Left hindlimb (tissue), 1 donor: ENCODE data around the gene AEN.
"Not testable (repeated sequence)": the region's sequence is repeated elsewhere in the genome, so short reads cannot be mapped to it uniquely, and the experiment has no call there.

Experiments used
- DNase-seq: peaks from one replicate; pipeline ENCODE4 v3.0.0-alpha.2; 2018

The AEN gene

GRCh38 chr15:88615303-88616107, 5.6 kb upstream of the AEN start:
- DNase-seq = no peak

- DNase-seq = no peak
Observed at GRCh38 chr15:88616240-88616639, 4.9 kb upstream of the AEN start.

- DNase-seq = no peak
Observed at GRCh38 chr15:88617031-88617722, 4.0 kb upstream of the AEN start.

GRCh38 chr15:88617790-88618189, 3.4 kb upstream of the AEN start:
- no peak for DNase-seq

- DNase-seq = no peak
Observed at GRCh38 chr15:88618686-88619085, 2.5 kb upstream of the AEN start.

- no peak for DNase-seq
Observed at GRCh38 chr15:88619796-88620195, 1.3 kb upstream of the AEN start.

- DNase-seq = no peak
Observed at GRCh38 chr15:88621789-88622604, 857 bp downstream of the AEN start.

- DNase-seq = no peak
Observed at GRCh38 chr15:88622605-88622975, 1.4 kb downstream of the AEN start.

- no peak for DNase-seq
Observed at GRCh38 chr15:88623061-88623460, 1.9 kb downstream of the AEN start.

- DNase-seq = no peak
Observed at GRCh38 chr15:88623632-88624031, 2.5 kb downstream of the AEN start.

GRCh38 chr15:88624156-88624970, 3.2 kb downstream of the AEN start:
- DNase-seq = no peak

GRCh38 chr15:88624971-88625490, 3.9 kb downstream of the AEN start:
- DNase-seq = no peak

GRCh38 chr15:88625943-88626741, 5.0 kb downstream of the AEN start:
- DNase-seq = no peak

GRCh38 chr15:88627463-88627862, 6.3 kb downstream of the AEN start:
- no peak for DNase-seq

- no peak for DNase-seq
Observed at GRCh38 chr15:88628018-88628654, 7.0 kb downstream of the AEN start.

GRCh38 chr15:88629071-88629470, 7.9 kb downstream of the AEN start:
- no peak for DNase-seq

GRCh38 chr15:88630141-88630721, 9.1 kb downstream of the AEN start:
- no peak for DNase-seq

GRCh38 chr15:88630798-88631463, 9.8 kb downstream of the AEN start:
- DNase-seq = no peak

- no peak for DNase-seq
Observed at GRCh38 chr15:88631464-88632028, 10.4 kb downstream of the AEN start.

GRCh38 chr15:88632797-88633196, 11.7 kb downstream of the AEN start:
- not testable (repeated sequence) for DNase-seq
